NCI-H2196 (cell line): ENCODE results near the gene NSUN3.
"Not testable (repeated sequence)": the region's sequence is repeated elsewhere in the genome, so short reads cannot be mapped to it uniquely, and the experiment has no call there.

Source experiments
- DNase-seq: peaks from one replicate; lab custom pipeline; 2025; ENCODE audit not compliant: unreplicated experiment; lab: John Stamatoyannopoulos, UW

Gene NSUN3

GRCh38 chr3:94066506-94067500 is 3.9 kb downstream of the NSUN3 start:
- no peak for DNase-seq

DNA sequence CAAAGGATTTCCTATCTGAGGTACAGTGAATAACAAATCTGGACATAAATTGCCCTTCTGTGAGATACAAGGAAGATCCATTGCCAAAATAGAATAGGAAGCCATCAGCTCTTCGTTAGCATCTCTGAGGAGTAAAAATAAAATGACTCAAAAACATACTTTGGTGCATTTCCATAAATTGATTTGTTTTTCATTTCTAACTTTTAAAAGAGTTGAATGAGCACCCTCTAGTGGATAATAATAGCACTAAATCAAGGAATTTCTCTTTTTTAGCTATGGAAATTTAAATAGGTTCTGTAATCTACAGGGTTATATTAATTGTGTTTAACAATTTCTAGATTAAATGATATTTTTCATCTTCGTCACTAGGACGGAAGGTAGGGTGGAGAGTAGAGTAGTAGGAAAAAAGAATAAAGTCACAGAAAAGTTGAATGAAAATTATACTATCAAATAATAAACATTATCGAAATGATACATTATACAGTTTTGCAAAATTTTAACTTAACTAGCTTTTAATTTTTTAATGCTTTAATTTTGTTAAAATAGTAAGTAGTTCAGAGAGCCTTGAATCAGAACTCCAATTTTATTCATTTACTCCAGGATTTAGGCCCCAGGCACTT is 6.4 kb downstream of the NSUN3 start:
- DNase-seq = peak; percentile 35

GRCh38 chr3:94070341-94070911 is 7.6 kb downstream of the NSUN3 start:
- no peak for DNase-seq

GRCh38 chr3:94071713-94072284 is 8.9 kb downstream of the NSUN3 start:
- DNase-seq = no peak

GRCh38 chr3:94076055-94076454 is 13.2 kb downstream of the NSUN3 start:
- no peak for DNase-seq

DNA sequence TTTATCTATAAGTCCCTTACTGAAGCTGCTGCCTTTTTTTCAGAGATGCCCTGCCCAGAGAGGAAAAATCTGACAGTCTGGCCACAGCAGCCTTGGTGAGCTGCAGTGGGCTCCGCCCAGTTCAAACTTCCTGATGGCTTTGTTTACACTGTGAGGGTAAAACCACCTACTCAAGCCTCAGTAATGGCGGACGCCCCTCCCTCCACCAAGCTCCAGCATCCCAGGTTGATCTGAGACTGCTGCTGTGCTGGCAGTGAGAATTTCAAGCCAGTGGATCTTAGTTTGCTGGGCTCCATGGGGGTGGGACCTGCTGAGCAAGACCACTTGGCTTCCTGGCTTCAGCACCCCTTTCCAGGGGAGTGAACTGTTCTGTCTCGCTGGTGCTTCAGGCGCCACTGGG is 17.7 kb downstream of the NSUN3 start:
- not testable (repeated sequence) for DNase-seq

DNA sequence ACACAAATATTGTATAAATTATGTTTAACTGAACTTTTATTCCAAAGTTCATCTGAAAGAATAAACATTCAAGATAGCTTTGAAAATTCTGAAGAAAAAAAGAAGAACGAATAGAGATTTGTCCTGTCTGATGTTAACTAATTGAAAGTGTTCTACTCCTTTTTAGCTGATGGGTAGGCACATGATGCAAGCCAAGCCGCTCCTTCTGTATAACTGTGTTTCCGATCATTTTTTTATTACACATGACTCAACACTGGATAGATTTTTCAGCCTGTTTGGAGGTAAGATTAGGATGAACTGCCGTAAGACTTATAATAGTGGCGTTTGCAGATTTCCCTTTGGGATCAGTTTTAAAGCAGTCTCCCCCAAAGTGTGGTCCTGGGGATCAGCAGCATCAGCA is 19.0 kb downstream of the NSUN3 start:
- DNase-seq = no peak

DNA sequence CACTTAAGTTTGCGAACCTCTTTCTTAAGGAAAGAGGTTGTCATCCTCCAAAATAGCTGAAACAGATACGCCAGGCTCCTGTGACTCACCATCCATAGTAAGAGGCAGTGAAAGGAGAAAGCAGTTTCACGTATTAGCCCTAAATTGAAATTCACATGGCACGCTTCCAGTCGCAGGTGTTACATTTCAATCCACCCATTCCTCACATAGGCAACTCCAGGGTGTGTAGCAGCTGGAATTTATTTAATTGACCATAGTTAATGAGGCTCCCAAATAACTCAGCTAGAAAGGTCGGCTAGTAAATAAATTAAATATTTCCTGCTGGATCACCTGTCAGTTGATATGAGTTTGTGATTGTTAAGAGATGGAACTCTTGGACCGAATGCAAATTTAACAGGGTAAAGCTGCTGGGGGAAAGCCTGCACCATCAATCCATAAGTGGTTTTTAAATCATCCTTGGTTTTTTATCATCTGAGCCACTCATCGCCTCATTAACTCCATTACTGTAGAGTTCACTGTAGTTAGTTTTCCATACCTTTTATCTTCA is 19.6 kb downstream of the NSUN3 start:
- DNase-seq = peak; percentile 34

- no peak for DNase-seq
Observed at GRCh38 chr3:94083261-94083660, 20.4 kb downstream of the NSUN3 start.

DNA sequence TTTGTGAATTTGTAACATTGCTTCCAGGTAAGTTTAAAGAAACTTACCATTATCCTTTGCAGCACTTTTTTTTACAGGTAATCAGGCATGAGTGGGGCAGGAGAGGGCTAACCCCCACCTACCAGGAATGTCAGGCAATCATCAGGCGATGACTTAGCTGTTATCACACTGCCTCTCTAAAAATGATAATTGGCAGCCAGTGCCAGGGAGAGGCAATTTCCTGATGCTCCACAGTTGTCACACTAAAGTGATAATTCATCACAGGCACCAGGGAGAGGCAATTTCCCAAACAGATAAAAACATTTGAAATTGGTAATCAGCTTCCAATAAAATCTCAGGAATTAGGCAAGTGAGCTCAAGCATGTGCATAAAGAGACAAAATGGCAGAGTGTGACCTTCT is 26.3 kb downstream of the NSUN3 start:
- DNase-seq = no peak

DNA sequence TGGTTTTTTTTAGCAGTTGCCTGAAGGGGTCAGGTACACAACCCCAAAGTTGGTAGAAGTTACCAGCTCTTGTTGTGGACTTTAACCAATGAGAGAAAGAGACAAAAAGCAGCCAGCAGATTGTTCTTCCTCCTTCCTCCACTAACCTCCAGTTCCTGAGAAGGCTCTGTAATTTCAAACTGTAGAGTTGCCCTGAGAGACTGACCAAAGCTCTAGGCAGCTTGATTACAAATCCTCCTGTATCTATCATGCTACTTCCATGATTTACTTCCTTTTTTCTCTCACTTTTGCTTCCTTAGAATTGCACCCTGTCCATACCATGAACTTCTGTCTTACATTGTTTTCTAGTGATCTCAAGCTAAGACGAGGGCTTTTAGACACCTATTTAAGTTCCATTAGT is 29.2 kb downstream of the NSUN3 start:
- DNase-seq = no peak

DNA sequence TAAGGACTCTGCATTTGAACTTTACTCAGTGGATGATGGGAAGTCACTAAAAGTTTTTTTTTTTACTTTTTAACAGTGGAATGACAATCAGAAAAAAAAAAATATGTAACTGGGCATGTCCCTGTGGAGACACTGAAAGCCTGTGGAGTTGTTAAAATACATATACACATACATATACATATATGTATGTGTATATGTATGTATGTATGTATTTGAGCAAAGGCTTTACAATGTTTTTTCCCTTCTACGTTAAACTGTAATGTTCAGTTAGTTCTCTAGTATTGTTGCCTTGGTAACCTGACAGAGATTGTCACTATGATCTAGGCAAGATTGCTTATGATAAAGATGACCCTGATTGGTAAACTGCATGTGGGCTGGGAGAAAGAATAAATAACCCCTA is 30.3 kb downstream of the NSUN3 start:
- no peak for DNase-seq

DNA sequence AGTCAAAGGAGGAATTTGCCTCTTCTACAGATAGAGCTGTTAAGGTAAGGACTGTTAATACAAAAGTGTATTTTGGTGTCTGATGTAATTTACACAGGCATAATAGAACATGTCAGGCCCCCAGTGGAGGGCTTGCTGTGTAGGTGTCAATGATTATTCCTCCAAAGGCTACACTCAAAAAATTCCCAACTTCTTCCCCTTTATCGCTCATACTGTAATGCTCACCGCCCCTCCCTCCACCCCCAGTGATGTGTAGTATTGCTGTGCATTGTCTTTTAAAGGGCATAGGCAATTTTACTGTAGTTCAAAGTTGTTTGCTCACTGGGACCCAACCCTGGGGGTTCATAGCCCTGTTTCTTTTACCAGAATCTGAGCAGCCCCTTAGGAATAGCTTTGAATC is 32.2 kb downstream of the NSUN3 start:
- no peak for DNase-seq

DNA sequence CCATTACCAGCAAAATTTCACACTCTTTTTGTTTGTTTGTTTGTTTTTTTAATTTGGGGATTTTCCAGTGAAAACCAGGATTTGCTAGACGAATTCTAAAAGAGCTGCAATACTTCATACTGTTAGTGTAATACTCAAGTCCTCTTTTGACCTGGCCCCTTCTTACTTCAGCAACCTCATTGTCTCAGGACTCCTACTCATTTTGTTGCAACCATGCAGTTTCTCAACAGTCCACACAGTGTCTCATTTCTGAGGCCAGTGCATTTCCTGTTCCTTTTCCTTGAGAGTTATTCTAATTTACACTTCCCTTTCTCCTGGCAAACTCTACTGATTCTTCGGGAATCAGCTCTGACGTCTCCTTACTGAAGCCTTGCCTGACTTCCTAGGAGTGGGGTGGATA is 35.6 kb downstream of the NSUN3 start:
- DNase-seq = no peak

DNA sequence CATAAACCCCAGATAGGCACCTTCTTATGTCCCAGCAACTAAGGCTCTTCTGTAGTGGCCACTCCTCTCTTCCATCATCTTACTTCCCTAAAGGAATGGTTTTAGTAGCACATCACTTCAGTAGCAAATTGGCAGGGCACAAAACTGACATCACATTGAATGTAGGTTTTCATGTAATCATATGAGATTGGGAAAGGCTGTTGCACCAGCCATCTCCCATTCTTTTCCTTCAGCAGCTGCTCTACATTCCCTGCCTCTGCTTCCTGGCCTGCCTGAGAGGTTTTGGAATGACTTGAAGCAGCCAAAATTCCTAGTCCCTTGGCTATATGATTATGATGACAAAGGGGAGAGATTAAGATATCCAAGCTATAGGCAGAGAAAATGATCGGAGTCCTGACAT is 36.5 kb downstream of the NSUN3 start:
- DNase-seq = no peak

GRCh38 chr3:94101860-94102259 is 39.0 kb downstream of the NSUN3 start:
- DNase-seq = no peak

- no peak for DNase-seq
Observed at GRCh38 chr3:94106268-94106667, 43.4 kb downstream of the NSUN3 start.

DNA sequence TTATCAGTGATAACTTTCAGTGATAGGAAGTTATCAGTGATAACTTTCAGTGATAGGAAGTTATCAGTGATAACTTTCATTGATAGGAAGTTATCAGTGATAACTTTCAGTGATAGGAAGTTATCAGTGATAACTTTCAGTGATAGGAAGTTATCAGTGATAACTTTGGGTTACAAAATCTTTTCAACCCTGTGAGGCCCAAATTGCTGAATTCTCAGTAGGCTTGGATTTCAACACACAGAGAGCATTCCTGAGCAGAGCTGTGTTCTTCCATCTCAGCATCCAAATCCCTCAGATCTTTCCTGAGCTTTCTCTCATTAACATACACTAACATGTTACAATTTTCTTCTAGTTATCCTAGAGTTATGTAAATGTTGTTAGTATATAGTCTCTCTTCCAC is 47.4 kb downstream of the NSUN3 start:
- not testable (repeated sequence) for DNase-seq

DNA sequence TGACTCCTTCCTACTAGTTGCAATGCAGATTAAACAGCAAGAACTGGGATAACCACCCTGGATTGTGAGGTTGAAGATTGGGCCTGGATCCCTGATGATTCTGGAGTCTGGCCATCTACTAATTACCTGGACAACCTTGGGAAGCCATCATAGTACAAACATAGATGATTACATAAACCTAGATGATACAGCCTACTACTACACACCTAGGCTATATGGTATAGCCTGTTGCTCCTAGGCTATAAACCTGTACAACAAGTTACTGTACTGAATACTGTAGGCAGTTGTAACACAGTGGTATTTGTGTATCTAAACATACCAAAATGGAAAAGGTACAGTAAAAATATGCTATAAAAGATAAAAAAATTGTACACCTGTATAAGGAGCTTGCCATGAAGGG is 48.0 kb downstream of the NSUN3 start:
- no peak for DNase-seq

DNA sequence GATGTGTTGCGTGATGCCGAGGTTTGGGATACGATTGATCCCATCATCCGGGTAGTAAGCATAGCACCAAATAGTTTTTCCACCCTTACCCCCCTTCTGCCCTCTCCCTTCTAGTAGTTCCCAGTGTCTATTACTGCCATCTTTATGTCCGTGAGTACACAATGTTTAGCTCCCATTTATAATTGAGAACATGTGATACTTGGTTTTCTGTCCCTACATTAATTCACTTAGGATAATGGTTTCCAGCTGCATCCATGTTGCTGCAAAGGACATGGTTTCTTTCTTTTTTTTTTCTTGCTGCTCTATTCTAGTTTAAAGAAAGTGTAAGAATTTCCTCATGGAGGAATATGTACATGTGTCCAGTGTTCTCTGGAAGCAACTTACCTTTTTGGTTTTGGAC is 51.8 kb downstream of the NSUN3 start:
- DNase-seq = no peak

DNA sequence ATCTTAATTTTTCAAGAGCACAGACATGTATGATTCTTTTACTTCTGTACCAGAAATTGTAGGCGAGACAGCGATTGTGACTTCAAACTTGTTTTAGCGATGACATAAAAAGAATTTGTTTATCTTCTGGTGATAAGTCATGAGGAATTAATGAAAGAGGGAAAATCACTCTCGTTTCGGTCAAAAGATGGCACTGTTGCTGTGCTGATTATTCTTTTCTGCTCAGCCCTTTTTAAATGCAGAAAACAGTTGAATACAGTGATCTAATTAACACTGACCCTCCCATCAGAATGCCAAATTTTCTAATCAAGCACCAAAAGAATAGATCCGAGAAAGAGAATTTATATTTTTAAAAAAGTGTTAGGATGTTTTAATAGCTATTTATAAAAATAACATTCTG is 52.6 kb downstream of the NSUN3 start:
- peak; percentile 31 for DNase-seq
